ENCODE data around the gene PITPNM1.
"Not testable (repeated sequence)": the region's sequence is repeated elsewhere in the genome, so short reads cannot be mapped to it uniquely, and the experiment has no call there.

Gene PITPNM1

GRCh38 chr11:67504950-67505581 is at the start of gene PITPNM1:
Gene PITPNM1 (minus strand): TSS chr11:67505363. CDS start chr11:67504180, 1,183 bp downstream.
- DNase-seq = no peak

DNA sequence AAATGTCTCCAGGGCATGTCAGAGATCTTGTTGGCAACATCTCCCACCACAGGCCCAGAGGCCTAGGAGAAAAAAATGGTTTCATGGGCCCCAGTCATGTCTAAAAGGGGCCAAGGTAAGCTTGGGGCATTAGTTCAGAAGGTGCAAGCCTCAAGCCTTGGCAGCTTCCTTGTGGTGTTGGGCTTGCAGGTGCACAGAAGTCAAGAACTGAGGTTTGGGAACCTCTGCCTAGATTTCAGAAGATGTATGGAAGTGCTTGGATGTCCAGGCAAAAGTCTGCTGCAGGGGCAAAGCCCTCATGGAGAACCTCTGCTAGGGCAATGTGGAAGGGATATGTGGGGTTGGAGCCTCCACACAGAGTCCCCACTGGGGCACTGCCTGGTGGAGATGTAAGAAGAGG is 46.5 kb upstream of the PITPNM1 start:
- not testable (repeated sequence) for DNase-seq

GRCh38 chr11:67551127-67551526 is 46.0 kb upstream of the PITPNM1 start:
- no peak for DNase-seq

- no peak for DNase-seq
Observed at GRCh38 chr11:67548555-67549110, 43.5 kb upstream of the PITPNM1 start.

GRCh38 chr11:67548112-67548511 is 42.9 kb upstream of the PITPNM1 start:
- not testable (repeated sequence) for DNase-seq

- no peak for DNase-seq
Observed at GRCh38 chr11:67545280-67545679, 40.1 kb upstream of the PITPNM1 start.

DNA sequence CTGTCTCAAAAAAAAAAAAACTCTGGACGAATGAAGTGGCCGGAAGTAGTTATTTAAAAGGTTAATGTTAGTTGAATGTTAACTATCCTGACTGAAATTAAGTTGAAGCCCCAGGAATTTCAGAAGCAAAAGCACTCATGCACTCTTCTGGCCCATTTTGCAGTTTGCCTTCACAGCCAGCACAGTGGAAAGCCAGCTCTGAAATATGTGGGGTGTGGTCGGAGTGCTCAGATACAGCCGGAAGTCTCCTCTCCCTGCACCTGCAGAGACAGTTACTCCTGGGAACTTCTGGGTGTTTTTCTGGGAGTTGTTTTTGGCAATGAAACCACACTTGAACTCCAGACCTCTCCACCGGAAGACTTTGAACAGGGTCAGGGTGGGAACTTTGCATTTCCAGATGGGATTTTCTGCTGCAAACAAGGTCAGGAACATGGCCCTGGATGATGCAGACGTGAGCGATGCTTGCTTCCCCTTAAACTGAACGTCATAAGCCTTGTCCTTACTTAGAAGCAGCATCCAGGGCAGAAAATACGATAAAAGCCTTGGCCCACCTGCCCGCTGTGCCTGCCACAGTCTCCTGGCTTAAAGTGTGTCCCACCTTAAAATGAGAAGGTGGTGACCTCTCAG is 39.6 kb upstream of the PITPNM1 start:
- no peak for DNase-seq

DNA sequence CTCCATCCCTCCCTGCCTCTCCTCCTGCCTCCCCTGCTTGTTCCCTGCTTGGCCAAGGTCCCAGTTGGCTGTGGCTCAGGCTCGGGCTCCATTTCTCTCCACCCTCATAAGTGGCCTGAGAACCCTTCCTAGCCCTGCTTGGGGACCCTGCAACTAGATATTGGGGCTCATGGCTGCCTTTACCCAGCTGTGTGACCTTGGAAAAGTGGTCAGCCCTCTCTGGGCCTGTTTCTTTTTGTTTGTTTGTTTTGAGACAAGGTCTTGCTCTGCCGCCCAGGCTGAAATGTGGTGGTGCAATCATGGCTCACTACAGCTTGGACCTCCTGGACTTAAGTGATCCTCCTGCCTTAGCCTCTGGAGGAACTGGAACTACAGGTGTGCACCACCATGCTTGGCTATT is 38.4 kb upstream of the PITPNM1 start:
- DNase-seq = no peak

DNA sequence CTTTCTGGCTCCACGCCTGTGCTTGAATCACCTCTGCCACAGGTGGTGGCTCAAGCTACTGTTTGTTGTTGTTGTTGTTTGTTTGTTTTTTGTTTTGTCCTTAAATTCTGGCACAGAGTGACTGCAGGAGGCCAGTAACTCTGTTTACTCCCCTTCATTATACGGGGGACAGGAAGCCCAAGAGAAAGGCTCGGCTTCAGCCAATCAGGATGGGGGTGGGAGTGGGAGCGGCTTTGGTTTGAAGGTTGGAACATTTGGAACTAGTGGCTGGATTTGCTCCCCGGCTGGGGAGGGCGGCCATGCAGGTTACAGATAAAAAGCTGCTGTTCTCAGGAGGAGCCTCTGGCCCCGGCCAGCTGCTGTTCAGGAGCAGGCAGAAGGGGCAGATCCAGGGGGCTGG is 37.8 kb upstream of the PITPNM1 start:
- DNase-seq = no peak

GRCh38 chr11:67542169-67542568 is 37.0 kb upstream of the PITPNM1 start:
- no peak for DNase-seq

GRCh38 chr11:67541198-67541597 is 36.0 kb upstream of the PITPNM1 start:
- no peak for DNase-seq

DNA sequence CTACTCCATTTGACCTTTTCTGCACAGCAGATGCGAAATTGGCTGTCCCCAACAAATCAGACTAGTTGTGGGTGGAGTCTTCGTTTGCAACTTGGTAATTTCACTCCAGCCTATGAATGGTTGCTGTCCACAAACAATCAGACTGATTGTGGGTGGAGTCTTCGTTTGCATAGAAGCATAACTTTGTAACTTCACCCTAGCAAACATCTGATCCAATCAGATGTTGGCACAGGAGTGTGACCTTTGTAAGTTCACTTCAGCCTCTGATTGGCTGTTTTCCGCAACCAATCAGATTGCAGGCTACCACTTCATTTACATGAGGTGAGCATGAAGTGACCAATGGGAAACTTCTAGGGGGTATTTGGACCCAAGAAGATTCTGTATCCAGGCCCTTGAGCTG is 34.4 kb upstream of the PITPNM1 start:
- no peak for DNase-seq

GRCh38 chr11:67538823-67539505 is 33.8 kb upstream of the PITPNM1 start:
- DNase-seq = no peak

GRCh38 chr11:67538306-67538705 is 33.1 kb upstream of the PITPNM1 start:
- DNase-seq = no peak

GRCh38 chr11:67535561-67535960 is 30.4 kb upstream of the PITPNM1 start:
- DNase-seq = no peak

DNA sequence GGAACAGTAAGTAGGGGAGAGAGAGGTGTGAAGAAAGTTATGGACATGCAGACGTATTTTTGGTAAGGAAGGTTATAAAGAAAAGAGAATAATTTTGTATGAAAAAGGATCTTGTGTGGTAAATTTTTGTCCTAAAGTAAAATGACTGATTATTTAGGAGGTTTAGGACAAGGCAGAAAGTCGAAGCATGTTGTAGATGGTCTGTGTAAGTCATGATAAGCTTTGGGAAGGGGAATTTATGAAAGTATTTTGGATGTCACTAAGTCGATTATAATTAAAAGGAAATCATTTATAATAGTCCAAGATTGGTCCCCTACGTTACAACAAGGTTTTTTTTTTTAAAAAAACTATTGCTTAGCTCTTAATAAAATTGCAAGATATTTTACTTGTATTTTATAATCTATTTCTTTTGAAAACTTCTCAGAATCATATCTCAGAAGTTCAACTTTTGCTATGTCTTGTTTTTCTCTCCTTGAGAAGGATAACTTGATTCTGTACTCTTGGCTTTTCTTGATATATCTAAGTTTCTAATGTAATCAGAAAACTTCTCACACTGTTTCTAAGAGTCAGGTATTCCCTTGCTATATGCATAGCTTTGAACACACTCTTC is 29.0 kb upstream of the PITPNM1 start:
- no peak for DNase-seq

DNA sequence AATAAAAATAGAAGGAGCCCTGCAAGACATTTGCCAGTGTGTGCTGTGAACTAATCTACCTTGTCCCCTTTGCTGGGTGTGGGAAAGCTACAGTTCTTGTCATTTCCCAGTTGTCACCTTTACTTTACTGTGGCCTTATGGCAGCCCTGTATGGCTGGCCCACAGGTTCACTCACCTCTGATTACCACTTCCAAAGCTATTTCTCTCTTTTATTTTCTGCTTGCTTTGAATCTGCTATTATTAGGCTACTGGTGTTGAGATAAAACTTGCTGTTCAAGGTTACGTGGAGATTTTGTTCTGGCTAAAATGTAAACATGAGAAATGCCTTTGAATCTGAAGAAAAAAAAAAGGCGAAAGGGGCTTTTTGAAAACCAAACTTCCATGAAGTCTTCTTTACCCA is 27.7 kb upstream of the PITPNM1 start:
- DNase-seq = no peak

DNA sequence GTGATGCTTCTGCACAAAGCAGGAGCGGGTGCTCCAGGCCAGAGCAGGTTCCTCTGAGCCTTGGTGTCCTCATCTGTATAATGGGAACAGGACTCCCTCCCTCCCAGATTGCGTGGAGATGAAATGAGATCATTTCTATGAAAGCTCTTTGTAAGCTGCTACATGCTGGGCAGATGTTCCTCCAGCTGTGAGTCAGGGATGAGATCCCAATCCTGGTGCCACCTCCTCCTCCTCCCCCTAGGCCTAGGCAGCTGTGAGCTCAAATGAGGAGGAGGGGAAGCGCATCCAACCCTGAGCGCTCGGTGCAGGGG is 25.1 kb upstream of the PITPNM1 start:
- no peak for DNase-seq

DNA sequence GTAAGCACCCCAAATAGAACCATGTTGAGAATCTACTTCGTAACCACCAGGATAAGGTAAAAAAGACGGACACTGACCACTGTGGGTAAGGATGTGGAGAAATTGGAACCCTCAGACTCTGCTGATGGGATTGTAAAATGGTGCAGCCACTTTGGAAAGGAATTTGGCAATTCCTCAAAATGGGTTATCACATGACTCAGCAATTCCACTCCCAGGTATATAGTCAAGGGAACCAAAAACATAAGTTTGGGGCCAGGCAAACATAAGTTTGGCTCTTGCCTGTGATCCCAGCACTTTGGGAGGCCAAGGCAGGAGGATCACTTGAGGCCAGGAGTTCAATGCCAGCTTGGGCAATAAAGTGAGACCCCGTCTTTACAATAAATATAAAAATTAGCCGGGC is 23.2 kb upstream of the PITPNM1 start:
- DNase-seq = no peak

DNA sequence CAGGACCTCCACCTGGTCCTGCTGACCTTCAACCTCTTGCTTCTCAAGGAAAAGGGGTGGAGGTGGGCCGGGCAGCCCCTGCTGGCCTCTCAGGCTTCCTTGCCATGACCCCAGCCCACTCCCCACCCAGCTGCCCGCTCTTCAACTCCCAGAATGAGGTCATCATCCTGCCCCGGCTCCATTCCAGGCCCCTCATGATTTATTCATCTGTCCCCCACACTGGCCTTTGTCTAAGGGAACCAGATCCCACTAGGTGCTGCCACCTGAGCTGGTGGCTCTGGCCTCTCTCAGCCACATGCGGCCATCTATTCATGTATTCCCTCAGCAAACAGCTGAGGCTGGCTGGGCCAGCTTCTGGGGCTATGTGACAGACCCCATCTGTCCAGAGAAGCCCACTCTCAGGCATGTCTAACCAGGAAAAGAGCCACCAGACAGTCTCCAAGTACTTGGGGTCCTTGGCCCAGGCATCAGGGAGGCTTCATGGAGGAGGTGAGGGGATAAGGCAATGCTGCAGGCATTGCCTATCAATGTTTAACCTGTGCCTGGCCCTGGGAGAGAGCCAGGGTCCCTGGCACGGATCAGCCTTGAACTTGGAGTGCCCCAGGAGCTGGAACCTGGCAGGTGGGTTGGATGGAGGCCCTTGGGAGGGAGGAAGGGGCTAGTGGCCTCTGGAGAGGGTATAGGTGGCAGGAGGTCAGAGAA is 20.3 kb upstream of the PITPNM1 start:
- DNase-seq = no peak

DNA sequence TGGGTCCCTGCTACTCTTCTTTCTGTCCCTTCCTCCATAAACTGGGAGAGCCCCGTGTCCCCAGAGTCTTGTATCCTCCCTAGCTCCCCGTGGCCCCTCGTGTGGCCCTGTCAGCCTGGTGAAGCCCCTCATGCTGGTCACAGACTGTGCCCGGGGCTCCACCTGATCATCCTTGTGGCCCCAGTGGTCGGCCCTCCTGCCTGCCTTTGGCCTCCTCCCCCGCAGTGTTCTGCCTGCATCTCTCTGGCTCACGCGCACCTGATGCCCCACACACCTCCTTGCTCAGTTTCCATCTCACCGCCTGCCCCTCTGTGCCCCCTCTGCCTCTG is 19.3 kb upstream of the PITPNM1 start:
- no peak for DNase-seq

DNA sequence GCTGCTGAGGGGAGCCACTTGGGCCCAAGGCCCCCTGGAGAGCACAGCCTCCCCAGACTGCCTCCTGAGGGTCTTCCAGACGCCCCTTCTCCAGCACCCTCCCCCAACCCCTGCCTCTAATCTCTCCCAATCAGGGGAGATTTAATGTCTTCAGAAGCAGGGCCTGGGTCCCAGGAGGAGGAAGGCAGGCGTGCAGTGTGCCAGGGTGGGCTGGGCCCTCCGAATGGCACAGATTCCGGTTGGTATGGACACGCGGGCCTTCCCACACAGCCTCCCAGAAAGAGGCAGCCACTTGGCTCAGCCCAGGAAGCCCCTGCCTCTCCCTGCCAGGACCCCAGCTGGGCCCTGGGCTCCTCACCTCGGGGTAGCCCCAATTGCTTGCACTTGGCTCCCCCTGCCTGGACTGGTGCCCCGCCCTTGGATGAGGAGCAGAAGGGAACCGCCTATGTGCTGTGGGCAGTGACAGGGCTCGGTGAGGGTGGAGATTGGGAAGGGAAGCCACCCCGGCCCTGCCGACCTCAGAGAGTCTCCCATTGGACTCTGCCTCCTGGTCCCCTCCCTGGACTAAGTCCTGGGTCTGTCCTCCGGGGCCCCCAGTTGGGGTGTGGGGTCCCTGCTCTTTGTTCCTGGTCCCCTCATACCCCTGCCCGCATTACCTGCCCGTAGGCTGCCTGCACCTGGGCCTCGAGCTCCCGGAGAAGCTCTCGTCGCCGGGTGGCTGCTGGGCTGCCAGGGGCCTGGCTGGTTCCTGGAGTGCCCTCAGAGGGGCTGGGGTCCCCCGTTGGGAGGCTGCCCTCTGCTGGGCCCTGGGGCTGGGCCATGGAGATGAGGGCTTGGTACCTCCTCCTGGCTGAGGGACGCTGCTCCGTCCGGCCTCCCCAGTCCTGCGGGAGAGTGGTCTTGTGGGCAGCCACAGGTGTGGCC is 18.7 kb upstream of the PITPNM1 start:
- DNase-seq = no peak
